Fibroblast of lung (primary cell): ENCODE data around the gene TP53AIP1. TPM values are rescaled to one million over a fixed set of nuclear protein-coding genes. Genes with fewer than 3 reads are reported as not detected.

ENCODE experiments used
- DNase-seq, 2 donors: peaks; one replicate each; pipeline versions ENCODE4 v3.0.0 to v3.0.0-alpha.2; 2010; ENCODE audit warnings: low read depth in 2 of 2
- H2AFZ ChIP-seq: 2 replicates; pipeline ENCODE4 v1.5.1; 2012; ENCODE audit warnings: low read length, control low read depth, inconsistent platforms
- H3K27ac ChIP-seq: 2 replicates; pipeline ENCODE4 v1.5.1; 2011; ENCODE audit warnings: low read length, control low read depth; ENCODE audit not compliant: insufficient read depth
- H3K27me3 ChIP-seq: 2 replicates; pipeline ENCODE4 v1.5.1; 2011; ENCODE audit warnings: mild to moderate bottlenecking, low read length; ENCODE audit not compliant: control insufficient read depth, insufficient read depth
- H3K36me3 ChIP-seq: 2 replicates; pipeline ENCODE4 v1.5.1; 2011; ENCODE audit warnings: low read length; ENCODE audit not compliant: control insufficient read depth, insufficient read depth
- H3K4me1 ChIP-seq: 2 replicates; pipeline ENCODE4 v1.5.1; 2011; ENCODE audit warnings: low read length; ENCODE audit not compliant: control insufficient read depth, insufficient read depth; ENCODE audit errors: extremely low read depth
- H3K4me2 ChIP-seq: 2 replicates; pipeline ENCODE4 v1.5.1; 2011; ENCODE audit warnings: low read length, control low read depth; ENCODE audit not compliant: insufficient read depth; ENCODE audit errors: extremely low read depth
- H3K4me3 ChIP-seq, 4 experiments: fragments of 200-600 bp in 1 of 4; sonication (generic) in 1 of 4; replicated peaks in 1 of 4; 2 replicates each; pipeline ENCODE4 v1.5.1; 2011 to 2016; ENCODE audit warnings: low read length in 4 of 4, low read depth in 3 of 4, mild to moderate bottlenecking in 3 of 4, control low read depth in 2 of 4, inconsistent platforms in 1 of 4, mixed read lengths in 1 of 4; ENCODE audit not compliant: insufficient read depth in 1 of 4; ENCODE audit errors: control extremely low read depth in 1 of 4
- H3K79me2 ChIP-seq: 2 replicates; pipeline ENCODE4 v1.5.1; 2012; ENCODE audit warnings: mild to moderate bottlenecking, low read length, inconsistent platforms; ENCODE audit not compliant: control insufficient read depth, insufficient read depth
- H3K9ac ChIP-seq: 2 replicates; pipeline ENCODE4 v1.5.1; 2011; ENCODE audit warnings: mild to moderate bottlenecking, low read length, control low read depth; ENCODE audit not compliant: insufficient read depth
- H3K9me3 ChIP-seq: 2 replicates; pipeline ENCODE4 v1.5.1; 2012; ENCODE audit warnings: low read depth, low read length; ENCODE audit not compliant: control insufficient read depth, insufficient read depth
- H4K20me1 ChIP-seq: 2 replicates; pipeline ENCODE4 v1.5.1; 2011; ENCODE audit warnings: low read length; ENCODE audit not compliant: control insufficient read depth, insufficient read depth; ENCODE audit errors: extremely low read depth
- EZH2 ChIP-seq: IDR thresholded peaks from 2 replicates; pipeline ENCODE4 v1.5.1; 2012; ENCODE audit warnings: low read length, control low read depth, mild to moderate bottlenecking; ENCODE audit errors: missing control alignments
- polyA plus RNA-seq, 2 donors: library from polyadenylated mRNA; depleted of rRNA in 1 of 2; stranded (reverse) in 1 of 2; unstranded in 1 of 2; fragments of >200 nt; gene quantifications; 2 replicates each; pipeline ENCODE4 v1.2.1, GENCODE V29; 2011 to 2012; ENCODE audit warnings: missing spikeins in 1 of 2
- total RNA-seq: library from RNA; depleted of rRNA; stranded (reverse); fragments of >200 nt; gene quantifications from 2 replicates; pipeline ENCODE4 v1.2.1, GENCODE V29; 2014
- TF ChIP-seq, protein P1 (sequence below), 2 donors: IDR thresholded peaks in 1 of 2; conservative IDR thresholded peaks in 1 of 2; 1 replicate in 1 of 2; 2 replicates in 1 of 2; pipeline ENCODE4 v1.5.1; 2011 to 2012; ENCODE audit warnings: low read length in 2 of 2, control low read depth in 1 of 2, inconsistent platforms in 1 of 2, low read depth in 1 of 2, mild to moderate bottlenecking in 1 of 2

TP53AIP1 gene
- total and polyA plus RNA-seq, 2 donors (not counting 1 experiment from before 2014, with no cell fraction given), result not detected

DNA sequence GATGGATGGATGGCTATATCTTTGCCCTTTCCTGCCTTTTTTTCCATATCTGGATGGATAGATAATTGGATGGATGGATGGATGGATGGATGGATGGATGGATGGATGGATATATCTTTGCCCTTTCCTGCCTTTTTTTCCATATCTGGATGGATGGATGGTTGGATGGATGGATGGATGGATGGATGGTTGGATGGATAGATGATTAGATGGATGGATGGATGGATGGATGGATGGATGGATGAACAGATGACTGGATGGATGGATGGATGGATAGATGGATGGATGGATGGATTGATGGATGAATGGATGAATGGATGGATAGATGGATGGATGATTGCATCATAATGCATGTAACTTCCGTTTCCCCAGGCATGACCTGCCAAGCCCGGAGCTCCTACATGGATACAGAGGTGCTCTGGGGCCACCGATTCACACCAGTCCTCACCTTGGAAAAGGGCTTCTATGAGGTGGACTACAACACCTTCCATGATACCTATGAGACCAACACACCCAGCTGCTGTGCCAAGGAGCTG is 26.6 kb downstream of the TP53AIP1 start:
- no peaks in the 10 kb centered on the region for H3K4me1 ChIP-seq
- TF ChIP-seq EZH2, result no peak
- TF ChIP-seq, protein P1, sequence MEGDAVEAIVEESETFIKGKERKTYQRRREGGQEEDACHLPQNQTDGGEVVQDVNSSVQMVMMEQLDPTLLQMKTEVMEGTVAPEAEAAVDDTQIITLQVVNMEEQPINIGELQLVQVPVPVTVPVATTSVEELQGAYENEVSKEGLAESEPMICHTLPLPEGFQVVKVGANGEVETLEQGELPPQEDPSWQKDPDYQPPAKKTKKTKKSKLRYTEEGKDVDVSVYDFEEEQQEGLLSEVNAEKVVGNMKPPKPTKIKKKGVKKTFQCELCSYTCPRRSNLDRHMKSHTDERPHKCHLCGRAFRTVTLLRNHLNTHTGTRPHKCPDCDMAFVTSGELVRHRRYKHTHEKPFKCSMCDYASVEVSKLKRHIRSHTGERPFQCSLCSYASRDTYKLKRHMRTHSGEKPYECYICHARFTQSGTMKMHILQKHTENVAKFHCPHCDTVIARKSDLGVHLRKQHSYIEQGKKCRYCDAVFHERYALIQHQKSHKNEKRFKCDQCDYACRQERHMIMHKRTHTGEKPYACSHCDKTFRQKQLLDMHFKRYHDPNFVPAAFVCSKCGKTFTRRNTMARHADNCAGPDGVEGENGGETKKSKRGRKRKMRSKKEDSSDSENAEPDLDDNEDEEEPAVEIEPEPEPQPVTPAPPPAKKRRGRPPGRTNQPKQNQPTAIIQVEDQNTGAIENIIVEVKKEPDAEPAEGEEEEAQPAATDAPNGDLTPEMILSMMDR (conservative IDR thresholded peaks at IDR 0.05 in 1 of 2, IDR thresholded peaks at IDR 0.05 in 1 of 2; ENCODE audit: low read depth in 1 of 2, low read length in 2 of 2), result no peak
- no peaks in the 10 kb centered on the region for H3K9me3 ChIP-seq
- no peak overlapping the region for H2AFZ ChIP-seq
- H3K79me2 ChIP-seq, result no peaks in the 10 kb centered on the region
- H3K27me3 ChIP-seq, result peaks cover 3% of the 10 kb centered on the region
- no peaks in the 10 kb centered on the region for H4K20me1 ChIP-seq
- no peak overlapping the region for H3K4me2 ChIP-seq
- no peak overlapping the region for H3K4me3 ChIP-seq
- H3K9ac ChIP-seq, result no peak overlapping the region
- H3K27ac ChIP-seq, result no peak overlapping the region
- DNase-seq, result no peak
- H3K36me3 ChIP-seq, result no peaks in the 10 kb centered on the region

DNA sequence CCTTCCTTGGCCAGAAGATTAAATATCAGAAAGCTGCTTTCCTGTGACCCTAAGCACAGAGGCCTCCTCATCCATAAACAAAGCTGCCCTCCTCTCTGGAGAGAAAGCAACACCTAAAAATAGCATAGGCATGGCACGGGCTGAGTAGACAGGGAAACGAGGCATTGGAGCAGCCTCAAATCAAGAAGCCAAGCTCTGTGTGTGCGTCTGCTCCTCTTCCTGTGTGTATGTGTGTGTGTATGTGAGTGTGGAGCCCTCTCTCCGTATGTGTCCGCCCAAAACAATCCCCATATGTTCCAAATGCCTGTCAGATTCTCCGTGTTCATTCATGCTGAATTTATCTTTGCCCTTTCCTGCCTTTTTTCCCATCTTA is 27.5 kb downstream of the TP53AIP1 start:
- no peak for TF ChIP-seq EZH2
- TF ChIP-seq, protein P1 (conservative IDR thresholded peaks at IDR 0.05 in 1 of 2, IDR thresholded peaks at IDR 0.05 in 1 of 2; ENCODE audit: low read depth in 1 of 2, low read length in 2 of 2), result no peak
- H3K4me1 ChIP-seq, result no peaks in the 10 kb centered on the region
- H3K27me3 ChIP-seq, result peaks cover 3% of the 10 kb centered on the region
- H4K20me1 ChIP-seq, result no peaks in the 10 kb centered on the region
- no peaks in the 10 kb centered on the region for H3K36me3 ChIP-seq
- H3K4me3 ChIP-seq, result no peak overlapping the region
- DNase-seq, result no peak
- no peaks in the 10 kb centered on the region for H3K9me3 ChIP-seq
- no peak overlapping the region for H2AFZ ChIP-seq
- no peak overlapping the region for H3K4me2 ChIP-seq
- no peaks in the 10 kb centered on the region for H3K79me2 ChIP-seq
- no peak overlapping the region for H3K9ac ChIP-seq
- no peak overlapping the region for H3K27ac ChIP-seq

DNA sequence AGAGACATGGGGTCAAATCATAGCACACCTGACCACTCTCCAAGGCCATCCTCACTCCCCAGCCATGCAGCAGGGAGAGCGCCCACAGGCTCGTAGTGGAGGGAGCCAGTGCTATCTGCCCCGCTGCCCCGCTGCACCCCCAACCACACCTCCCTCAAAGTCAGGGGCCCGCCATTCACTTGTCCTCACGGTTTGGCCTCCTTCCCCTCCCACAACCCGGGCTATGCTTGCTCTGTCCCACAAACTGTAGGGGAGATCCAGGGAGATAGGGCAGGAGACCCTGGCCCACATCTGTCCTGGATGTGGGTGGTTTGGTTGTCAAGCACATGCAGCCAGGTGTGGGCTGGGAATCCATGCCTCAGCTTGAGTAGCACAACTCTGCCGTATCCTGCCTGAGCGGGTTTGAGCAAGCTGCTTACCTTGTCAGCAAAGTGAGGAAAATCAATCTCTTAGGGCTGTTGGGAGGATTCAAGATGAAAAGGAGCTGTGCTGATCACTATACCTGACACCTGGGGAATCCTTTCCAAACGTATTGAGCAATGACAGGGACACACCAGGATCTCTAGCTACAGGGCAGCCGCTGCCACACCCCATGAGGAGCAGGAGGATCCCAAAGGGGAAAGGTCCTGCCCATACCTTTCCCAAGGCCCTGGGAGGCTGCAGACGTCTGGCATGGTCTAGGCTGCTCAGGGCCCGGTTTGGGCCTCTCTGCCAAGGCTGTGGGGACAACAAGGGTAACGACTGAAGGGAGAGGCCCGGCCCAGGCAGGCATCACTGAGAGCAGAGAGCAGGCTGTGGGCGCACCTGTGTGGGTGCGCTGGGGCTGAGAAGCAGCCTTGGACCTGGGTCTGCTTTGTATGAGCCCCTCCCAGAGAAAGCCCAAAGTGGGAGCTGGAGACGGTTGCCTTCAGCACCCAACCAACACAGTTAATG is 28.2 kb downstream of the TP53AIP1 start:
- Histone ChIP-seq H3K36me3 (no peaks in the 10 kb centered on the region), H3K27ac (no peak overlapping the region), H4K20me1 (no peaks in the 10 kb centered on the region), H2AFZ (no peak overlapping the region), H3K79me2 (no peaks in the 10 kb centered on the region), H3K4me2 (no peak overlapping the region), H3K9me3 (no peaks in the 10 kb centered on the region), H3K4me1 (peaks cover 3% of the 10 kb centered on the region), H3K9ac (no peak overlapping the region), H3K4me3 (no peak overlapping the region), H3K27me3 (peaks cover 3% of the 10 kb centered on the region)
- DNase-seq, result no peak
- TF ChIP-seq EZH2, result no peak
- TF ChIP-seq, protein P1 (conservative IDR thresholded peaks at IDR 0.05 in 1 of 2, IDR thresholded peaks at IDR 0.05 in 1 of 2; ENCODE audit: low read depth in 1 of 2, low read length in 2 of 2), result no peak
